ENCODE measurements around the gene TIAM2.

The TIAM2 gene

DNA sequence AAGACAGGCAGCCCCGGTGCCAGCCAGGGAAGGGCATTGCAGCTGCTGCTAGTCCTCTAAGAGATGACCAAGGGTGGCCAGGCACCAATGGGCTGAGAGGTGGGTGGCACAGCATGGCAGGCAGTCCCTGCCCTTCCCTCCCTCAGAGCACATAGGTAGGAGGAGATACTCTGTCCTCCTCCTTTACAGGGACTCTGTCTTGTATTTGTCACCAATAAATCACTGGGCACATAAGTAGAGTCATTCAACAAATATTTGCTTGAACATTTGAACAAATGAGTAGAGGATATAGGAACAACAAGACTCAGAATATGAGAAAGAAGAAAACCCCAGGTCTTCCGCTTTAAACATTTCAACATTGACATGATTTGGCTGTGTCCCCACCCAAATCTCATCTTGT is 199.3 kb downstream of the TIAM2 start:
- H4K8ac ChIP-seq (ENCODE audit: low read depth, low read length) = no peak overlapping the region
- no peak overlapping the region for H3K23ac ChIP-seq (ENCODE audit: low read length)
- H2AK5ac ChIP-seq (ENCODE audit: low read length) = no peak overlapping the region
- no peak overlapping the region for H3K18ac ChIP-seq (ENCODE audit: low read length)
- no peaks in the 10 kb centered on the region for H3K79me1 ChIP-seq (ENCODE audit: low read length)
- no peaks in the 10 kb centered on the region for H3K27me3 ChIP-seq (ENCODE audit: insufficient read depth, low read length, poor library complexity)
- H3K36me3 ChIP-seq (ENCODE audit: control insufficient read depth, insufficient read depth, low read length) = no peaks in the 10 kb centered on the region
- H3K4ac ChIP-seq (ENCODE audit: low read depth, low read length) = no peak overlapping the region
- no peak overlapping the region for H3K9ac ChIP-seq (ENCODE audit: low read length)
- WGBS (ENCODE audit: extremely low coverage, insufficient coverage, low lambda C conversion rate) = no CpG with 5 or more reads among the region's 2 CpGs
- H4K5ac ChIP-seq (ENCODE audit: low read length) = no peak overlapping the region
- H3K4me2 ChIP-seq (ENCODE audit: low read length) = no peak overlapping the region
- no peaks in the 10 kb centered on the region for H3K4me1 ChIP-seq (ENCODE audit: control insufficient read depth, low read depth, low read length)
- H3K56ac ChIP-seq (ENCODE audit: low read length) = no peak overlapping the region
- DNase-seq = no peak
- no peaks in the 10 kb centered on the region for H3K79me2 ChIP-seq (ENCODE audit: control insufficient read depth, insufficient read depth, low read length)
- H3K27ac ChIP-seq (ENCODE audit: low read depth, low read length) = no peak overlapping the region
- no peak overlapping the region for H2BK120ac ChIP-seq (ENCODE audit: low read depth, low read length)
- no peak overlapping the region for H2BK15ac ChIP-seq (replicated peaks; ENCODE audit: low read depth)
- no peak overlapping the region for H2BK5ac ChIP-seq (ENCODE audit: low read length)
- H3K4me3 ChIP-seq (ENCODE audit: low read length) = no peak overlapping the region

DNA sequence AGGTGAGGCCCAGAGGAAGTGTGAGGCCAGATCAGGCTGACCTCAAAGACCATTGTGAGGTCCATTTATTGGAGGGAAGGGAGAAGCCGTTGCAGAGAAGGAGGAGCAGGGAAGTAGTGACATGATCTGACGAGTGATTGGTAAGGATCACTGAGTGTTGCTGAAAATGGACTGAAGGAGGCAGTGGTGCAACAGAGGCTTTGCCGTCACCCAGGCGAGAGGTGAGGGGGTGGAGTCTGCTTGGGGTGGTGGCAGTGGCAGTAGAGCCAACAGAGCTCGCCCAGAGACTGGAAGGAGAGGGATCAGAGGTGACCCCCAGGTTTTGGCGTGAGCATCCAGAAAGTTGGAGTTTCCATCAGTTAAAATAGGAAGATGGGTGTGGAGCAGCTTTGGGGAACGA is 200.8 kb downstream of the TIAM2 start:
- Histone ChIP-seq H2BK5ac (ENCODE audit: low read length) (no peak overlapping the region), H3K4me1 (ENCODE audit: control insufficient read depth, low read depth, low read length) (no peaks in the 10 kb centered on the region), H2AK5ac (ENCODE audit: low read length) (no peak overlapping the region), H3K27me3 (ENCODE audit: insufficient read depth, low read length, poor library complexity) (no peaks in the 10 kb centered on the region), H3K79me1 (ENCODE audit: low read length) (no peaks in the 10 kb centered on the region), H3K36me3 (ENCODE audit: control insufficient read depth, insufficient read depth, low read length) (no peaks in the 10 kb centered on the region), H3K56ac (ENCODE audit: low read length) (peak overlapping the region; percentile 60), H3K18ac (ENCODE audit: low read length) (no peak overlapping the region), H3K23ac (ENCODE audit: low read length) (no peak overlapping the region), H4K5ac (ENCODE audit: low read length) (no peak overlapping the region), H2BK15ac (replicated peaks; ENCODE audit: low read depth) (no peak overlapping the region), H3K4me2 (ENCODE audit: low read length) (no peak overlapping the region), H2BK120ac (ENCODE audit: low read depth, low read length) (no peak overlapping the region), H3K27ac (ENCODE audit: low read depth, low read length) (no peak overlapping the region), H3K4me3 (ENCODE audit: low read length) (no peak overlapping the region), H3K9ac (ENCODE audit: low read length) (no peak overlapping the region), H3K79me2 (ENCODE audit: control insufficient read depth, insufficient read depth, low read length) (no peaks in the 10 kb centered on the region), H4K8ac (ENCODE audit: low read depth, low read length) (no peak overlapping the region), H3K4ac (ENCODE audit: low read depth, low read length) (no peak overlapping the region)
- peak; percentile 69 for DNase-seq
- WGBS (ENCODE audit: extremely low coverage, insufficient coverage, low lambda C conversion rate) = no CpG with 5 or more reads among the region's 7 CpGs

DNA sequence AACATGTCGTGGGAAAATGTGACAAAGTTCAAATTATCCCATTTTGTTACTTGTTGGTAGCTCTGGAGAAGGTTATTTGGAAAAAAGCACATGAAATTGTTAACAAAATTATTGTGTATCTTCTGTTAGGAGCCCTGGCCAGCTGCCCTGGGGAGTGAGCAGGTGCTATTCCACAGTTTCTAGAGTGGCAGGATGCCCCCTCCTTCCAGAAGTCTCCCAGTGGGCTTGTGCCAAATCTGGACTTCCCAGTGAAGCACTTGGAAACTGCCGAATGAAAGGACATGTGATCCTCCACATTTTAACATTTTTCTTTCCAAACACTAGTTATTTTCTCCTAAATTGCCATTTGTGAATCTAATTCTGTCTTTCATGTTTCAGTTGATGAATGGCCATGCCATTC is 201.8 kb downstream of the TIAM2 start:
- Histone ChIP-seq H3K9ac (ENCODE audit: low read length) (no peak overlapping the region), H2BK5ac (ENCODE audit: low read length) (no peak overlapping the region), H3K18ac (ENCODE audit: low read length) (no peak overlapping the region), H3K4me2 (ENCODE audit: low read length) (no peak overlapping the region), H3K79me1 (ENCODE audit: low read length) (no peaks in the 10 kb centered on the region), H3K4me3 (ENCODE audit: low read length) (no peak overlapping the region), H3K4me1 (ENCODE audit: control insufficient read depth, low read depth, low read length) (no peaks in the 10 kb centered on the region), H3K27ac (ENCODE audit: low read depth, low read length) (no peak overlapping the region), H2AK5ac (ENCODE audit: low read length) (no peak overlapping the region), H3K4ac (ENCODE audit: low read depth, low read length) (no peak overlapping the region), H3K79me2 (ENCODE audit: control insufficient read depth, insufficient read depth, low read length) (no peaks in the 10 kb centered on the region), H4K5ac (ENCODE audit: low read length) (no peak overlapping the region), H4K8ac (ENCODE audit: low read depth, low read length) (no peak overlapping the region), H2BK15ac (replicated peaks; ENCODE audit: low read depth) (no peak overlapping the region), H3K23ac (ENCODE audit: low read length) (no peak overlapping the region), H3K27me3 (ENCODE audit: insufficient read depth, low read length, poor library complexity) (no peaks in the 10 kb centered on the region), H3K56ac (ENCODE audit: low read length) (no peak overlapping the region), H3K36me3 (ENCODE audit: control insufficient read depth, insufficient read depth, low read length) (no peaks in the 10 kb centered on the region), H2BK120ac (ENCODE audit: low read depth, low read length) (no peak overlapping the region)
- no peak for DNase-seq
- WGBS (ENCODE audit: extremely low coverage, insufficient coverage, low lambda C conversion rate) = no CpG with 5 or more reads among the region's 2 CpGs

DNA sequence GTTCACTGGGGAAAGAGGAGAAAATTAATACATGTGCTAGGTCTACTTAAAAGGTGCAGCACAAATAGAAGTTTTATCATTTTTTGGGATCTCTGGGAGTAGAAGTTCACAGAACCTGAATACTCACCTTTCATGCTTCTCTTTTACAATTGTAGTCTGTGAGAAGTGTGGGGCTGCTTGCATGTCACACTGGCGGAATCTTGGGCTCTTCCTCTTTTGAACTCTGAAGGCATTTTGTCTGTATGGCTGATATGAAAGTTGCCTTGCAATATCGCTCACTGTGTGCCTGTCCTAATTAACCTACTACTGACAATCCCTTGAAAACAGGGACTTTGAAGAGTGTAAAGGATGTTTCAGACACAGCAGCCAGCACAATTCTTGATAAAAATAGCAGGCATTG is 202.8 kb downstream of the TIAM2 start:
- Histone ChIP-seq H3K79me1 (ENCODE audit: low read length) (no peaks in the 10 kb centered on the region), H3K27ac (ENCODE audit: low read depth, low read length) (no peak overlapping the region), H4K8ac (ENCODE audit: low read depth, low read length) (no peak overlapping the region), H3K4me2 (ENCODE audit: low read length) (no peak overlapping the region), H3K4me3 (ENCODE audit: low read length) (no peak overlapping the region), H2BK5ac (ENCODE audit: low read length) (no peak overlapping the region), H3K23ac (ENCODE audit: low read length) (no peak overlapping the region), H3K4me1 (ENCODE audit: control insufficient read depth, low read depth, low read length) (no peaks in the 10 kb centered on the region), H3K79me2 (ENCODE audit: control insufficient read depth, insufficient read depth, low read length) (no peaks in the 10 kb centered on the region), H3K18ac (ENCODE audit: low read length) (no peak overlapping the region), H3K27me3 (ENCODE audit: insufficient read depth, low read length, poor library complexity) (no peaks in the 10 kb centered on the region), H2BK120ac (ENCODE audit: low read depth, low read length) (no peak overlapping the region), H2AK5ac (ENCODE audit: low read length) (no peak overlapping the region), H3K36me3 (ENCODE audit: control insufficient read depth, insufficient read depth, low read length) (no peaks in the 10 kb centered on the region), H3K4ac (ENCODE audit: low read depth, low read length) (no peak overlapping the region), H3K9ac (ENCODE audit: low read length) (no peak overlapping the region), H2BK15ac (replicated peaks; ENCODE audit: low read depth) (no peak overlapping the region), H3K56ac (ENCODE audit: low read length) (no peak overlapping the region), H4K5ac (ENCODE audit: low read length) (no peak overlapping the region)
- WGBS (ENCODE audit: extremely low coverage, insufficient coverage, low lambda C conversion rate) = no CpG with 5 or more reads among the region's 2 CpGs
- DNase-seq = no peak

DNA sequence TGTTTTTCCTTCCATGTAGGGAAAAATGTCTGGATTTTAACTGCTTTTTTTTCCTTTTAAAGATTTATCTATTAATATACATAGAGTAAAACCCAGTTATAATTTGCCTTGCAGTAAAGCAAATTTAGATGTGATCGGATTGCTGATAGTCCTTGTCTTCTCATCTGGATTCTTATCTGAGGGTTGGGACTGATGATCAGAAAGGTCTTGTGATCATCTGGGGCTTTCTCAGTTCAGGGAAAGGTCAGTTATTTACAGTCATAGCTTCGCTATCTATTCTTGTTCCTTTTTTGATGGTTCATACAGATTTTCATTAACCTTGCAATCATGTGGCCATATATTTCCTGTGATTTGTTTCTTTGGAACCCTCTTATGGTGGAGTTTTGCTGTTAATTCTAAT is 204.9 kb downstream of the TIAM2 start:
- H2BK120ac ChIP-seq (ENCODE audit: low read depth, low read length) = no peak overlapping the region
- H4K8ac ChIP-seq (ENCODE audit: low read depth, low read length) = no peak overlapping the region
- DNase-seq = no peak
- no peak overlapping the region for H3K23ac ChIP-seq (ENCODE audit: low read length)
- H4K5ac ChIP-seq (ENCODE audit: low read length) = no peak overlapping the region
- WGBS (ENCODE audit: extremely low coverage, insufficient coverage, low lambda C conversion rate) = no CpG with 5 or more reads among the region's 2 CpGs
- no peaks in the 10 kb centered on the region for H3K4me1 ChIP-seq (ENCODE audit: control insufficient read depth, low read depth, low read length)
- no peak overlapping the region for H2BK5ac ChIP-seq (ENCODE audit: low read length)
- no peak overlapping the region for H2AK5ac ChIP-seq (ENCODE audit: low read length)
- H3K27ac ChIP-seq (ENCODE audit: low read depth, low read length) = no peak overlapping the region
- H2BK15ac ChIP-seq (replicated peaks; ENCODE audit: low read depth) = no peak overlapping the region
- H3K36me3 ChIP-seq (ENCODE audit: control insufficient read depth, insufficient read depth, low read length) = no peaks in the 10 kb centered on the region
- no peak overlapping the region for H3K56ac ChIP-seq (ENCODE audit: low read length)
- no peaks in the 10 kb centered on the region for H3K79me1 ChIP-seq (ENCODE audit: low read length)
- H3K18ac ChIP-seq (ENCODE audit: low read length) = no peak overlapping the region
- no peak overlapping the region for H3K4me2 ChIP-seq (ENCODE audit: low read length)
- no peaks in the 10 kb centered on the region for H3K27me3 ChIP-seq (ENCODE audit: insufficient read depth, low read length, poor library complexity)
- no peaks in the 10 kb centered on the region for H3K79me2 ChIP-seq (ENCODE audit: control insufficient read depth, insufficient read depth, low read length)
- no peak overlapping the region for H3K9ac ChIP-seq (ENCODE audit: low read length)
- no peak overlapping the region for H3K4ac ChIP-seq (ENCODE audit: low read depth, low read length)
- no peak overlapping the region for H3K4me3 ChIP-seq (ENCODE audit: low read length)

DNA sequence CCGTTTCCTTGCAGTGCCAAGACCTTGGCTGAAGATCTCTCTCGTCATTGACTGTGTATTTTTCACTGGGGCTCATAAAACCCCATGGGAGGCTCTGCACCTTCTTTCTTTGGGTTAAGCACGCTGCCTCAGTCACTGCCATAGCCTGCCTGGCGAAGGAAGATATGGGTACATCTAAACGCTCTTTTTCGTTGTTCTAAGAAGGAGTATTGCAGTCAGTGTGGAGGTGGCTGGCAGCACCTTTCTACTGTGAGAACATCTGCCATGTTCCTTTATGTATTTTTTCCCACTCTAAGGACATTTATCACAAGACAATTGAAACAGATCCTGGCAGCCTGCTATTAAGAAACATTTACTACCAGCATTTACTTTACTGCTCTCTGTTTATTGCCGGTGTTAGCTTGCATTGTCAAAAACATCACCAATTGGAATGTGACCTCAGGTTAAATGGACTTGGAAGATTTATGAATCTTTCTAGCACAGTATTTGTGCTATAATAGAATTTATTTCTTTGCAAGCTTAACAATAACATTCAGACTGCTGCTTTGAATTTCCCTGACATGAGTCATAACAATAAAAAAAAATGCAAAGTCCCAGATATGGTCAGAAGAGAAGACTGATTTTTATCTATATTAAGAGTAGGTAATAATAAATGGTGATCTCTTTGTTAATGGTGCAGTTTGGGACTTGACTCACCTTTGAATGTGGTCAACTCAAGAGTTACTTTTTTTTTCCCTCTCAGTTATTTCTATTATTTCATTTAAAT is 206.5 kb downstream of the TIAM2 start:
- no peaks in the 10 kb centered on the region for H3K27me3 ChIP-seq (ENCODE audit: insufficient read depth, low read length, poor library complexity)
- no peaks in the 10 kb centered on the region for H3K79me2 ChIP-seq (ENCODE audit: control insufficient read depth, insufficient read depth, low read length)
- H3K23ac ChIP-seq (ENCODE audit: low read length) = no peak overlapping the region
- H2BK120ac ChIP-seq (ENCODE audit: low read depth, low read length) = no peak overlapping the region
- no peak overlapping the region for H3K4ac ChIP-seq (ENCODE audit: low read depth, low read length)
- no peaks in the 10 kb centered on the region for H3K4me1 ChIP-seq (ENCODE audit: control insufficient read depth, low read depth, low read length)
- H3K4me2 ChIP-seq (ENCODE audit: low read length) = no peak overlapping the region
- no peak overlapping the region for H4K5ac ChIP-seq (ENCODE audit: low read length)
- DNase-seq = no peak
- no peak overlapping the region for H2BK5ac ChIP-seq (ENCODE audit: low read length)
- no peak overlapping the region for H2BK15ac ChIP-seq (replicated peaks; ENCODE audit: low read depth)
- no peak overlapping the region for H3K4me3 ChIP-seq (ENCODE audit: low read length)
- no CpG with 5 or more reads among the region's 7 CpGs for WGBS (ENCODE audit: extremely low coverage, insufficient coverage, low lambda C conversion rate)
- H3K36me3 ChIP-seq (ENCODE audit: control insufficient read depth, insufficient read depth, low read length) = no peaks in the 10 kb centered on the region
- no peak overlapping the region for H3K27ac ChIP-seq (ENCODE audit: low read depth, low read length)
- H4K8ac ChIP-seq (ENCODE audit: low read depth, low read length) = no peak overlapping the region
- H3K18ac ChIP-seq (ENCODE audit: low read length) = no peak overlapping the region
- no peak overlapping the region for H2AK5ac ChIP-seq (ENCODE audit: low read length)
- no peak overlapping the region for H3K9ac ChIP-seq (ENCODE audit: low read length)
- H3K79me1 ChIP-seq (ENCODE audit: low read length) = no peaks in the 10 kb centered on the region
- H3K56ac ChIP-seq (ENCODE audit: low read length) = no peak overlapping the region

Data from mesendoderm (in vitro differentiated cells).